Measurements from ENCODE around the gene HSPA12A.
A peak's percentile ranks its signal among the peaks of the same experiment; 100 is the strongest.

Gene HSPA12A

GRCh38 chr10:116772909-116773705, 30.7 kb upstream of the HSPA12A start:
- TF ChIP-seq REST (IDR thresholded peaks at IDR 0.05; ENCODE audit: low read depth) = no peak
- TF ChIP-seq TEAD4 (IDR thresholded peaks at IDR 0.05) = no peak
- TF ChIP-seq TAF1 (IDR thresholded peaks at IDR 0.05; ENCODE audit: low read depth) = no peak
- TF ChIP-seq MAX (IDR thresholded peaks at IDR 0.05) = no peak
- TF ChIP-seq CEBPB (IDR thresholded peaks at IDR 0.05) = no peak
- TF ChIP-seq FOXM1 (IDR thresholded peaks at IDR 0.05; ENCODE audit: borderline replicate concordance, low read depth) = no peak
- no peak for TF ChIP-seq NFIC (IDR thresholded peaks at IDR 0.05)
- TF ChIP-seq YY1 (IDR thresholded peaks at IDR 0.05; ENCODE audit: low read depth) = no peak
- no peak for TF ChIP-seq TCF12 (IDR thresholded peaks at IDR 0.05; ENCODE audit: low read depth)
- no peak for TF ChIP-seq RAD21 (IDR thresholded peaks at IDR 0.05; ENCODE audit: low read depth)
- TF ChIP-seq EP300 (IDR thresholded peaks at IDR 0.05; ENCODE audit: borderline replicate concordance) = no peak
- TF ChIP-seq EGR1 (IDR thresholded peaks at IDR 0.05) = no peak
- no peak for TF ChIP-seq USF1 (IDR thresholded peaks at IDR 0.05)
- no peak for TF ChIP-seq ZBTB7A (IDR thresholded peaks at IDR 0.05; ENCODE audit: low read depth)
- no peak for TF ChIP-seq CREB1 (IDR thresholded peaks at IDR 0.05; ENCODE audit: low read depth)

GRCh38 chr10:116771959-116772585, 29.7 kb upstream of the HSPA12A start:
- TF ChIP-seq RAD21 (IDR thresholded peaks at IDR 0.05; ENCODE audit: low read depth) (no peak), MAX (IDR thresholded peaks at IDR 0.05) (no peak), CREB1 (IDR thresholded peaks at IDR 0.05; ENCODE audit: low read depth) (no peak), YY1 (IDR thresholded peaks at IDR 0.05; ENCODE audit: low read depth) (no peak), FOXM1 (IDR thresholded peaks at IDR 0.05; ENCODE audit: borderline replicate concordance, low read depth) (no peak), TAF1 (IDR thresholded peaks at IDR 0.05; ENCODE audit: low read depth) (no peak), NFIC (IDR thresholded peaks at IDR 0.05) (no peak), REST (IDR thresholded peaks at IDR 0.05; ENCODE audit: low read depth) (no peak), TCF12 (IDR thresholded peaks at IDR 0.05; ENCODE audit: low read depth) (no peak)

DNA sequence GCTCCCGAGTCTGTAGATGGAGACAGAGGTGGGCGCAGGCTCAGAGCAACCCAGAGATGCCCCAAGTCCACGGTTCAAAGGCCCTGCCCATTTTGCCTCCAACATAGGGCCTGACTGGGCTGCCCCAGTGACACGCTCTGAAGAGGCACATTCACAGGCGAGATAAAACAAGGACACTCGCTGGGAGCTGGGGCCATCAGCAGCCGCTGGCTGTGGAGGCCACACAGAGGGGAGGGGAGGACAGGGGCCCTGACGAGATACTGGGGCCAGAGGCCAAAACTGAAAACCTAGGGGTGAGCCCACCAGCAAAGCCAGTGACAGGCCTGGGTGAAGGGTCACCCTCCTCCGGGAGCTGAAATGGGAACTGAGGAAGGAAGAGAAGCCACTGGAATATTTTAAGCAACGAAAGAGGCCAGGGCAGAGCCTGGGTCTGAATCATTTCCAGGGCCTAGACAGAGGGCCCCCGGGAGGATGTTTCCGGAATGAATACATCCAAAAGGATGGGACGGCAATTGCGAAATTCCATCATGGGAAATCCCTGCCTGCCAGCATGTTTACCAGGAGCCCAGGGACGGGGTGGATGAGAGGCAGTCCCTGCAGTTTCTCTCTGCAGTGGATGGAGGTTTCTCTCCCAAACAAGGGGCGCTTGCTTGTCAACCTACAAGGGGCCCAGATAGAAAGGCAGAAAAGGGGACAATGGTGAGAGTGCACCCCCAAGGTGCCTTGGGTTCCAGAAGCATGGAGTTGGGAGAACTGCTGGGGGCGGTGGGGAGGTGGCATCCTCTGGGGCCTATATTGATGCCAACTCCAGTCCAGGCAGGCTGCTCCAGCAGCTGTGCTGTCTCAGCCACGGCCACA, 29.0 kb upstream of the HSPA12A start:
- no peak for TF ChIP-seq CREB1 (IDR thresholded peaks at IDR 0.05; ENCODE audit: low read depth)
- no peak for TF ChIP-seq NFIC (IDR thresholded peaks at IDR 0.05)
- TF ChIP-seq CEBPB (IDR thresholded peaks at IDR 0.05) = peak; percentile 45; the same call in 1 of the 2 replicates

DNA sequence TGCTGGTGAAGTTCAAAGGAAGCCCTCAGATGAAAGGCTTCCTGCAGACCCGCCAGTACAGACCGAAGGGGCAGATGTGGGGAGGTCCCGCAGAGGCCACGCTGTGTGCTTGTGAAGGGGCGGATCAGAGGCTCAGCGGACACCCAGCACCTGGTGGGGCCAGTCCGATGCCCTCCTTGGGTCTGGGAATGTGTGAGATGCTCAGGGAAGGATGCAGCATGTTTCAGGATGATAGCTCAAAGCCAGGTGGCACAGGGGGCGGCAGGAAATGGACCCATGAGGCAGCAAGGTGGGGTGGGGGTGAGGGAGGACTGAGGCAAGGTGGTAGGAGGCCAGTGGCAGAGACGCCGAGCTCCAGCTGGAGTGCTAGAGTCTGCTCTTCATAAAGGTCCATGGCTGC, 27.9 kb upstream of the HSPA12A start:
- no peak for TF ChIP-seq FOXM1 (IDR thresholded peaks at IDR 0.05; ENCODE audit: borderline replicate concordance, low read depth)
- no peak for TF ChIP-seq CREB1 (IDR thresholded peaks at IDR 0.05; ENCODE audit: low read depth)
- no peak for TF ChIP-seq EGR1 (IDR thresholded peaks at IDR 0.05)
- no peak for TF ChIP-seq YY1 (IDR thresholded peaks at IDR 0.05; ENCODE audit: low read depth)
- no peak for TF ChIP-seq ZBTB7A (IDR thresholded peaks at IDR 0.05; ENCODE audit: low read depth)
- TF ChIP-seq MAX (IDR thresholded peaks at IDR 0.05) = no peak
- no peak for TF ChIP-seq TAF1 (IDR thresholded peaks at IDR 0.05; ENCODE audit: low read depth)
- TF ChIP-seq TEAD4 (IDR thresholded peaks at IDR 0.05) = no peak
- no peak for TF ChIP-seq EP300 (IDR thresholded peaks at IDR 0.05; ENCODE audit: borderline replicate concordance)

DNA sequence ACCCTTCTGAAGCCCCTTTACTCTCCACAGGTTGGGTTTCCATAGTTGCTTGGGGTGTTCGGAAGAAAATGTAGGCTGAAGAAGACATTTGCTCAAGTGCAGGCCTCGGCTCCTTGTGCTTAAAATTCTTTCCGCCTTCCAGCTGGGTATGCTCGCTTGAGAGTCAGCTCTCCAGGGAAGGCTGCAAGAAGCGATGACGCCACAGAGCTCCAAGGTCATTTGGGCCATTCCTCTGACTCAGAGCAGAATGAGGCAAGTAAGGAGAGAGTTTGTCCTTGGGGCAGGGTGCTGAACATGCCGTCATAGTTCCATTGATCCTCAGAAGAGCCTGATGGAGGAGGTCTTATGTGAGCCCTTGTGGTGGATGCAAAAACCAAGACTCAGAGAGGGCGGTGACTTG, 27.4 kb upstream of the HSPA12A start:
- no peak for TF ChIP-seq CEBPB (IDR thresholded peaks at IDR 0.05)
- TF ChIP-seq EGR1 (IDR thresholded peaks at IDR 0.05) = no peak
- TF ChIP-seq NFIC (IDR thresholded peaks at IDR 0.05) = no peak
- TF ChIP-seq YY1 (IDR thresholded peaks at IDR 0.05; ENCODE audit: low read depth) = no peak
- TF ChIP-seq USF1 (IDR thresholded peaks at IDR 0.05) = no peak
- no peak for TF ChIP-seq EP300 (IDR thresholded peaks at IDR 0.05; ENCODE audit: borderline replicate concordance)
- no peak for TF ChIP-seq REST (IDR thresholded peaks at IDR 0.05; ENCODE audit: low read depth)
- TF ChIP-seq CREB1 (IDR thresholded peaks at IDR 0.05; ENCODE audit: low read depth) = no peak
- TF ChIP-seq TEAD4 (IDR thresholded peaks at IDR 0.05) = no peak
- TF ChIP-seq TCF12 (IDR thresholded peaks at IDR 0.05; ENCODE audit: low read depth) = no peak
- no peak for TF ChIP-seq RAD21 (IDR thresholded peaks at IDR 0.05; ENCODE audit: low read depth)
- no peak for TF ChIP-seq ZBTB7A (IDR thresholded peaks at IDR 0.05; ENCODE audit: low read depth)
- TF ChIP-seq TAF1 (IDR thresholded peaks at IDR 0.05; ENCODE audit: low read depth) = no peak
- TF ChIP-seq FOXM1 (IDR thresholded peaks at IDR 0.05; ENCODE audit: borderline replicate concordance, low read depth) = no peak
- no peak for TF ChIP-seq MAX (IDR thresholded peaks at IDR 0.05)
